ENCODE results near the gene PRR14. TPM values are rescaled to one million over a fixed set of nuclear protein-coding genes. Genes with fewer than 3 reads are reported as not detected.

PRR14 gene
- total RNA-seq, 3 donors from 2014 or later = 21.3 to 30.2 (median 26.9) TPM

GRCh38 chr16:30604316-30604947 is 46.3 kb upstream of the PRR14 start:
- Histone ChIP-seq H3K36me3 (peaks cover 12% of the 10 kb centered on the region), H3K27me3 (no peaks in the 10 kb centered on the region), H3K4me1 (no peaks in the 10 kb centered on the region), H3K27ac (no peak overlapping the region), H3K9me3 (no peaks in the 10 kb centered on the region), H3K4me3 (no peak overlapping the region)
- DNase-seq (ENCODE audit: low spot score in 2 of 2) = no peak
- TF ChIP-seq POLR2A (IDR thresholded peaks at IDR 0.05) (no peak), POLR2AphosphoS5 (IDR thresholded peaks at IDR 0.05) (no peak)
- TF ChIP-seq, protein P1, sequence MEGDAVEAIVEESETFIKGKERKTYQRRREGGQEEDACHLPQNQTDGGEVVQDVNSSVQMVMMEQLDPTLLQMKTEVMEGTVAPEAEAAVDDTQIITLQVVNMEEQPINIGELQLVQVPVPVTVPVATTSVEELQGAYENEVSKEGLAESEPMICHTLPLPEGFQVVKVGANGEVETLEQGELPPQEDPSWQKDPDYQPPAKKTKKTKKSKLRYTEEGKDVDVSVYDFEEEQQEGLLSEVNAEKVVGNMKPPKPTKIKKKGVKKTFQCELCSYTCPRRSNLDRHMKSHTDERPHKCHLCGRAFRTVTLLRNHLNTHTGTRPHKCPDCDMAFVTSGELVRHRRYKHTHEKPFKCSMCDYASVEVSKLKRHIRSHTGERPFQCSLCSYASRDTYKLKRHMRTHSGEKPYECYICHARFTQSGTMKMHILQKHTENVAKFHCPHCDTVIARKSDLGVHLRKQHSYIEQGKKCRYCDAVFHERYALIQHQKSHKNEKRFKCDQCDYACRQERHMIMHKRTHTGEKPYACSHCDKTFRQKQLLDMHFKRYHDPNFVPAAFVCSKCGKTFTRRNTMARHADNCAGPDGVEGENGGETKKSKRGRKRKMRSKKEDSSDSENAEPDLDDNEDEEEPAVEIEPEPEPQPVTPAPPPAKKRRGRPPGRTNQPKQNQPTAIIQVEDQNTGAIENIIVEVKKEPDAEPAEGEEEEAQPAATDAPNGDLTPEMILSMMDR (IDR thresholded peaks at IDR 0.05) = no peak
- intact Hi-C loops (cut with DNase I; ENCODE audit: low total_unique reads) = no loop called here

- H3K27ac ChIP-seq = no peak overlapping the region
- no peaks in the 10 kb centered on the region for H3K4me1 ChIP-seq
- no peaks in the 10 kb centered on the region for H3K27me3 ChIP-seq
- intact Hi-C loops (cut with DNase I; ENCODE audit: low total_unique reads) = no loop called here
- TF ChIP-seq POLR2AphosphoS5 (IDR thresholded peaks at IDR 0.05) (no peak), POLR2A (IDR thresholded peaks at IDR 0.05) (no peak)
- TF ChIP-seq, protein P1 (IDR thresholded peaks at IDR 0.05) = no peak
- H3K9me3 ChIP-seq = no peaks in the 10 kb centered on the region
- no peak for DNase-seq (ENCODE audit: low spot score in 2 of 2)
- H3K36me3 ChIP-seq = peaks cover 12% of the 10 kb centered on the region
- no peak overlapping the region for H3K4me3 ChIP-seq
These were observed 45.6 kb upstream of the PRR14 start for GRCh38 chr16:30605158-30605557.

DNA sequence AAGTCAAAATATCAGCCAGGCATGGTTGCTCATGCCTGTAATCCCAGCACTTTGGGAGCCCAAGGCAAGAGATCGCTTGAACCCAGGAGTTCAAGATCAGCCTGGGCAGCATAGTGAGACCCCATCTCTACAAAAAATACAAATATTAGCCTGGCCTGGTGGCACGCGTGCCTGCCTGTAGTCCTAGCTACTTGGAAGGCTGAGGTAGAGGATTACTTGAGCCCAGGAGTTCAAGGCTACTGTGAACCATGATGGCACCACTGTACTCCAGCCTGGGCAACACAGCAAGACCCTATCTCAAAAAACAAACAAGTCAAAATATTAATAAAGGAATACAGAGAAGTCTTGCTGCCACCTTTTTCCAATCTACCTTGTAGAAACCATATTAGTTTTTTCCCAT is 44.8 kb upstream of the PRR14 start:
- Histone ChIP-seq H3K9me3 (no peaks in the 10 kb centered on the region), H3K4me1 (no peaks in the 10 kb centered on the region), H3K27ac (no peak overlapping the region), H3K27me3 (no peaks in the 10 kb centered on the region), H3K36me3 (peaks cover 12% of the 10 kb centered on the region), H3K4me3 (no peak overlapping the region)
- intact Hi-C loops (cut with DNase I; ENCODE audit: low total_unique reads) = no loop called here
- TF ChIP-seq POLR2A (IDR thresholded peaks at IDR 0.05) = no peak
- TF ChIP-seq, protein P1 (IDR thresholded peaks at IDR 0.05) = no peak
- no peak for TF ChIP-seq POLR2AphosphoS5 (IDR thresholded peaks at IDR 0.05)
- no peak for DNase-seq (ENCODE audit: low spot score in 2 of 2)

- Histone ChIP-seq H3K4me1 (no peaks in the 10 kb centered on the region), H3K36me3 (peaks cover 8% of the 10 kb centered on the region), H3K27ac (peak overlapping the region; percentile 92 to 93), H3K9me3 (no peaks in the 10 kb centered on the region), H3K27me3 (no peaks in the 10 kb centered on the region), H3K4me3 (peak overlapping the region; percentile 69 to 89 (median 88))
- peak in 1 of 2 donors; percentile 29 for DNase-seq (ENCODE audit: low spot score in 2 of 2)
- intact Hi-C loops (cut with DNase I; ENCODE audit: low total_unique reads) = no loop called here
- no peak for TF ChIP-seq POLR2A (IDR thresholded peaks at IDR 0.05)
- TF ChIP-seq, protein P1 (IDR thresholded peaks at IDR 0.05) = no peak
- TF ChIP-seq POLR2AphosphoS5 (IDR thresholded peaks at IDR 0.05) = no peak
These were observed 41.5 kb upstream of the PRR14 start for GRCh38 chr16:30609002-30609925.
